H9 (cell line): ENCODE measurements around the gene MPP2. TPM values are rescaled to one million over a fixed set of nuclear protein-coding genes. Genes with fewer than 3 reads are reported as not detected.

Experiments
- DNase-seq: peaks from one replicate; pipeline ENCODE4 v3.0.0-alpha.2; 2017
- H2AFZ ChIP-seq: one replicate; pipeline ENCODE4 v1.6.1; 2013; ENCODE audit warnings: mild to moderate bottlenecking, low read length, control low read depth, moderate library complexity
- H2AK5ac ChIP-seq: 2 replicates; pipeline ENCODE4 v1.6.1; 2013; ENCODE audit warnings: low read length, control low read depth, mixed read lengths; ENCODE audit not compliant: insufficient read length
- H2BK120ac ChIP-seq: one replicate; pipeline ENCODE4 v1.6.1; 2013; ENCODE audit warnings: low read depth, mild to moderate bottlenecking, low read length, control low read depth, inconsistent platforms; ENCODE audit not compliant: poor library complexity, severe bottlenecking
- H2BK12ac ChIP-seq: 2 replicates; pipeline ENCODE4 v1.6.1; 2013; ENCODE audit warnings: low read length, control low read depth, mixed read lengths, low read depth; ENCODE audit not compliant: insufficient read length
- H2BK15ac ChIP-seq: 2 replicates; pipeline ENCODE4 v1.6.1; 2013; ENCODE audit warnings: low read depth, low read length, control low read depth
- H2BK20ac ChIP-seq: one replicate; pipeline ENCODE4 v1.6.1; 2013; ENCODE audit warnings: low read depth, mild to moderate bottlenecking, low read length, control low read depth, inconsistent platforms; ENCODE audit not compliant: poor library complexity, severe bottlenecking
- H2BK5ac ChIP-seq: 2 replicates; pipeline ENCODE4 v1.6.1; 2013; ENCODE audit warnings: low read length, control low read depth, mixed read lengths; ENCODE audit not compliant: insufficient read length
- H3K14ac ChIP-seq: 2 replicates; pipeline ENCODE4 v1.6.1; 2013; ENCODE audit warnings: low read length, control low read depth; ENCODE audit not compliant: insufficient read depth
- H3K18ac ChIP-seq: 2 replicates; pipeline ENCODE4 v1.6.1; 2013; ENCODE audit warnings: low read depth, mild to moderate bottlenecking, mixed read lengths, low read length, control low read depth; ENCODE audit not compliant: insufficient read length
- H3K23ac ChIP-seq: 2 replicates; pipeline ENCODE4 v1.6.1; 2013; ENCODE audit warnings: low read length, control low read depth, mixed read lengths, low read depth; ENCODE audit not compliant: insufficient read length
- H3K23me2 ChIP-seq: 2 replicates; pipeline ENCODE4 v1.6.1; 2013; ENCODE audit warnings: low read depth, mild to moderate bottlenecking, mixed read lengths, low read length, control low read depth; ENCODE audit not compliant: insufficient read length, poor library complexity, severe bottlenecking
- H3K27ac ChIP-seq: 2 replicates; pipeline ENCODE4 v1.5.1; 2013; ENCODE audit warnings: low read length, control low read depth, mixed read lengths, low read depth; ENCODE audit not compliant: insufficient read length
- H3K27me3 ChIP-seq: 2 replicates; pipeline ENCODE4 v1.6.1; 2013; ENCODE audit warnings: low read length, control low read depth, inconsistent platforms; ENCODE audit not compliant: insufficient read depth
- H3K4ac ChIP-seq: 2 replicates; pipeline ENCODE4 v1.6.1; 2013; ENCODE audit warnings: low read depth, mild to moderate bottlenecking, control low read depth, inconsistent platforms, low read length, moderate library complexity
- H3K4me1 ChIP-seq: 2 replicates; pipeline ENCODE4 v1.6.1; 2013; ENCODE audit warnings: low read length, control low read depth, inconsistent platforms; ENCODE audit not compliant: insufficient read depth
- H3K4me2 ChIP-seq: 2 replicates; pipeline ENCODE4 v1.6.1; 2013; ENCODE audit warnings: low read length, control low read depth, mixed read lengths; ENCODE audit not compliant: insufficient read length, insufficient read depth
- H3K56ac ChIP-seq: 2 replicates; pipeline ENCODE4 v1.6.1; 2013; ENCODE audit warnings: low read depth, mild to moderate bottlenecking, mixed read lengths, low read length, control low read depth; ENCODE audit not compliant: insufficient read length
- H3K79me1 ChIP-seq: 2 replicates; pipeline ENCODE4 v1.6.1; 2013; ENCODE audit warnings: low read depth, mild to moderate bottlenecking, moderate library complexity, low read length, control low read depth, inconsistent platforms; ENCODE audit not compliant: insufficient read depth, poor library complexity, severe bottlenecking
- H3K79me2 ChIP-seq: 2 replicates; pipeline ENCODE4 v1.6.1; 2013; ENCODE audit warnings: low read length, control low read depth, inconsistent platforms; ENCODE audit not compliant: insufficient read depth
- H3K9ac ChIP-seq: 2 replicates; pipeline ENCODE4 v1.6.1; 2013; ENCODE audit warnings: low read length, control low read depth, mixed read lengths; ENCODE audit not compliant: insufficient read length; ENCODE audit errors: extremely low read depth
- H3K9me3 ChIP-seq: one replicate; pipeline ENCODE4 v1.6.1; 2013; ENCODE audit warnings: low read depth, low read length, inconsistent platforms; ENCODE audit not compliant: control insufficient read depth
- H3T11ph ChIP-seq: one replicate; pipeline ENCODE4 v1.6.1; 2013; ENCODE audit warnings: mild to moderate bottlenecking, low read length, control low read depth, inconsistent platforms
- H4K20me1 ChIP-seq: one replicate; pipeline ENCODE4 v1.6.1; 2013; ENCODE audit not compliant: control insufficient read depth, insufficient read length, insufficient read depth
- H4K5ac ChIP-seq: 2 replicates; pipeline ENCODE4 v1.6.1; 2013; ENCODE audit warnings: low read depth, mild to moderate bottlenecking, mixed read lengths, low read length, control low read depth; ENCODE audit not compliant: insufficient read length
- H4K8ac ChIP-seq: replicated peaks from 2 replicates; pipeline ENCODE4 v1.6.1; 2013; ENCODE audit warnings: low read length, control low read depth, mixed read lengths, low read depth; ENCODE audit not compliant: insufficient read length
- H4K91ac ChIP-seq: 2 replicates; pipeline ENCODE4 v1.6.1; 2013; ENCODE audit warnings: low read depth, mild to moderate bottlenecking, moderate library complexity, mixed read lengths, low read length, control low read depth; ENCODE audit not compliant: insufficient read length
- H3K27ac Mint-ChIP-seq, 3 experiments: 2 replicates in 2 of 3; 3 replicates in 1 of 3; pipeline ENCODE4 v1.8.0; 2020 to 2021; ENCODE audit warnings: mixed read lengths in 3 of 3, mild to moderate bottlenecking in 1 of 3, moderate library complexity in 1 of 3
- H3K27me3 Mint-ChIP-seq: 2 replicates; pipeline ENCODE4 v1.8.0; 2021; ENCODE audit warnings: low read depth, mild to moderate bottlenecking, moderate library complexity, mixed read lengths
- H3K36me3 Mint-ChIP-seq, 3 experiments: 2 replicates in 2 of 3; 3 replicates in 1 of 3; pipeline ENCODE4 v1.8.0; 2020 to 2021; ENCODE audit warnings: low read depth in 3 of 3, mixed read lengths in 3 of 3; ENCODE audit not compliant: insufficient read depth in 1 of 3
- H3K4me1 Mint-ChIP-seq, 2 experiments: 2 replicates each; pipeline ENCODE4 v1.8.0; 2020; ENCODE audit warnings: mixed read lengths in 2 of 2
- H3K4me3 Mint-ChIP-seq, 2 experiments: 2 replicates in 1 of 2; 3 replicates in 1 of 2; pipeline ENCODE4 v1.8.0; 2020 to 2021; ENCODE audit warnings: mild to moderate bottlenecking in 2 of 2, mixed read lengths in 2 of 2, moderate library complexity in 1 of 2
- H3K9me3 Mint-ChIP-seq, 2 experiments: 2 replicates in 1 of 2; 3 replicates in 1 of 2; pipeline ENCODE4 v1.8.0; 2020; ENCODE audit warnings: mild to moderate bottlenecking in 2 of 2, mixed read lengths in 2 of 2, moderate library complexity in 1 of 2
- WGBS: extraction: QIAGEN DNeasy Blood & Tissue Kit; methylation state at CpG from one replicate; pipeline ENCODE4 v1.1.7; 2013; ENCODE audit warnings: missing lambda C conversion rate, low lambda C conversion rate, mixed read lengths; ENCODE audit not compliant: insufficient read length; ENCODE audit errors: extremely low coverage; 5-methylcytosine and 5-hydroxymethylcytosine counted together
- total RNA-seq: library from RNA; stranded (reverse); gene quantifications from 2 replicates; pipeline ENCODE4 v1.2.1, GENCODE V29; 2021
- TF ChIP-seq, protein P1 (sequence below): fragments of 200-600 bp; sonication (generic); conservative IDR thresholded peaks from 3 replicates; pipeline ENCODE4 v1.8.0; 2021; ENCODE audit warnings: antibody characterized with exemption, mild to moderate bottlenecking

MPP2 gene
- total RNA-seq, 1 experiment from 2014 or later, result 16.3 TPM

DNA sequence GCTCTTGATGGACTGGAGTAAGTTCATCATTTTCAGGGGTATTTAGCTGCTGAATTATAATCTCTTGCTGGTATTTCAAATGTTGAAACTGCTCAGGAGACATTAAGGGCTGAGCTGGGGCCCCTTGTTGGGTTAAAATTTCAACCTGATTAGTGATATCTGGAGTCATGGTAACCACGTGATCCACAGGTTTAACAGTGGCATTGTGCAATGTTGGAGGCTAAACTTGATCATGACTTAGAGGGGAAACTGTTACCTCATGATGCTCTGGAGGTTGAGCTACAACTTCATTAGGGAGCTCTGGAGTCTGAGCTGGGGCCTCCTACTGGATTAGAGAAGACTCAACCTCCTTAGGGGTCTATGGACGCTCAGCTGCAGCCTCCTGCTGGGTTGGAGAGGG lies 17.2 kb upstream of the MPP2 start:
- Histone ChIP-seq H4K8ac (no peak overlapping the region), H2BK120ac (no peak overlapping the region), H4K20me1 (no peaks in the 10 kb centered on the region), H3K14ac (no peak overlapping the region), H3T11ph (no peak overlapping the region), H3K23me2 (no peaks in the 10 kb centered on the region), H4K91ac (no peak overlapping the region), H3K79me2 (no peaks in the 10 kb centered on the region), H3K27ac (no peak overlapping the region), H3K4me2 (no peak overlapping the region), H3K4ac (no peak overlapping the region), H3K23ac (no peak overlapping the region), H3K56ac (no peak overlapping the region), H2BK20ac (no peak overlapping the region), H2BK15ac (no peak overlapping the region), H2BK12ac (no peak overlapping the region), H4K5ac (no peak overlapping the region), H3K9ac (no peak overlapping the region), H2AK5ac (no peak overlapping the region), H3K18ac (no peak overlapping the region), H2AFZ (no peak overlapping the region), H3K27me3 (no peaks in the 10 kb centered on the region; the same call in 1 of the 2 replicates), H3K4me1 (no peaks in the 10 kb centered on the region), H2BK5ac (no peak overlapping the region), H3K79me1 (no peaks in the 10 kb centered on the region), H3K9me3 (no peaks in the 10 kb centered on the region)
- H3K4me1 Mint-ChIP-seq, result peaks cover 10 to 15% of the 10 kb centered on the region in 2 experiments
- no peak overlapping the region for H3K27ac Mint-ChIP-seq
- no CpG with 5 or more reads among the region's 2 CpGs for WGBS
- H3K9me3 Mint-ChIP-seq, result peaks cover 0 to 3% of the 10 kb centered on the region in 2 experiments; a peak in 1 of 5 replicates
- no peak overlapping the region for H3K4me3 Mint-ChIP-seq
- TF ChIP-seq, protein P1, sequence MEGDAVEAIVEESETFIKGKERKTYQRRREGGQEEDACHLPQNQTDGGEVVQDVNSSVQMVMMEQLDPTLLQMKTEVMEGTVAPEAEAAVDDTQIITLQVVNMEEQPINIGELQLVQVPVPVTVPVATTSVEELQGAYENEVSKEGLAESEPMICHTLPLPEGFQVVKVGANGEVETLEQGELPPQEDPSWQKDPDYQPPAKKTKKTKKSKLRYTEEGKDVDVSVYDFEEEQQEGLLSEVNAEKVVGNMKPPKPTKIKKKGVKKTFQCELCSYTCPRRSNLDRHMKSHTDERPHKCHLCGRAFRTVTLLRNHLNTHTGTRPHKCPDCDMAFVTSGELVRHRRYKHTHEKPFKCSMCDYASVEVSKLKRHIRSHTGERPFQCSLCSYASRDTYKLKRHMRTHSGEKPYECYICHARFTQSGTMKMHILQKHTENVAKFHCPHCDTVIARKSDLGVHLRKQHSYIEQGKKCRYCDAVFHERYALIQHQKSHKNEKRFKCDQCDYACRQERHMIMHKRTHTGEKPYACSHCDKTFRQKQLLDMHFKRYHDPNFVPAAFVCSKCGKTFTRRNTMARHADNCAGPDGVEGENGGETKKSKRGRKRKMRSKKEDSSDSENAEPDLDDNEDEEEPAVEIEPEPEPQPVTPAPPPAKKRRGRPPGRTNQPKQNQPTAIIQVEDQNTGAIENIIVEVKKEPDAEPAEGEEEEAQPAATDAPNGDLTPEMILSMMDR, result no peak
- DNase-seq, result no peak
- peaks cover 51% of the 10 kb centered on the region for H3K27me3 Mint-ChIP-seq
- no peaks in the 10 kb centered on the region for H3K36me3 Mint-ChIP-seq
